Aorta (tissue), 5 donors: ENCODE data around the gene RASSF4. TPM values are rescaled to one million over a fixed set of nuclear protein-coding genes. Genes with fewer than 3 reads are reported as not detected.

Source experiments
- ATAC-seq: fragments of 200-7000 bp; cut with Tn5 transposase; one replicate; pipeline ENCODE4 v1.9.1; 2022; ENCODE audit warnings: moderate library complexity; ENCODE audit not compliant: low FRiP score
- DNase-seq, 2 donors: peaks; one replicate each; pipeline ENCODE4 v3.0.0-alpha.2; 2020
- H3K27ac ChIP-seq, 2 donors: one replicate each; pipeline ENCODE4 v1.5.1; 2013; ENCODE audit warnings: low read length in 2 of 2, mild to moderate bottlenecking in 2 of 2, moderate library complexity in 2 of 2, control low read depth in 1 of 2, inconsistent platforms in 1 of 2, low read depth in 1 of 2
- H3K27me3 ChIP-seq, 2 donors: one replicate each; pipeline ENCODE4 v1.6.1; 2013; ENCODE audit warnings: control low read depth in 1 of 2, low read length in 1 of 2, mild to moderate bottlenecking in 1 of 2, moderate library complexity in 1 of 2; ENCODE audit not compliant: insufficient read depth in 2 of 2, control insufficient read depth in 1 of 2
- H3K36me3 ChIP-seq, 2 donors: one replicate each; pipeline ENCODE4 v1.6.1; 2013; ENCODE audit warnings: control low read depth in 1 of 2, low read length in 1 of 2, mild to moderate bottlenecking in 1 of 2; ENCODE audit not compliant: insufficient read depth in 2 of 2, control insufficient read depth in 1 of 2
- H3K4me1 ChIP-seq, 2 donors: one replicate each; pipeline ENCODE4 v1.6.1; 2013; ENCODE audit warnings: low read length in 2 of 2, control low read depth in 1 of 2, mild to moderate bottlenecking in 1 of 2, moderate library complexity in 1 of 2; ENCODE audit not compliant: insufficient read depth in 2 of 2, control insufficient read depth in 1 of 2
- H3K4me3 ChIP-seq, 2 donors: one replicate each; pipeline ENCODE4 v1.5.1; 2013; ENCODE audit warnings: low read length in 2 of 2, control low read depth in 1 of 2, mild to moderate bottlenecking in 1 of 2
- H3K9me3 ChIP-seq: one replicate; pipeline ENCODE4 v1.6.1; 2013; ENCODE audit warnings: mild to moderate bottlenecking, low read length; ENCODE audit not compliant: control insufficient read depth
- WGBS, 2 donors: extraction: QIAGEN DNeasy Blood & Tissue Kit; methylation state at CpG; one replicate each; pipeline ENCODE4 v1.1.7; 2013; 5-methylcytosine and 5-hydroxymethylcytosine counted together
- intact Hi-C, 2 donors: fragments of 100-400 bp; cut with DNase I; formaldehyde crosslinking; loops; one replicate each; pipeline versions ENCODE4 v1.14.2 to v1.15.0; 2022
- polyA plus RNA-seq, 2 donors: library from polyadenylated mRNA; stranded (reverse); fragments of 200-250 nt; gene quantifications; one replicate each; pipeline ENCODE4 v1.2.3, GENCODE V29; 2013
- total RNA-seq, 2 donors: library from RNA; stranded (reverse); fragmentation: NEBNext Ultra II Directional; extraction: Animal tissue kit (Norgen Biotek cat#: 25700); gene quantifications; one replicate each; pipeline ENCODE4 v1.2.1, GENCODE V29; 2021
- donor health status: healthy with polysubstance abuse.
- donor health status: Bipolar disorder and iron deficiency.
- donor health status: DM: no; HTN: no; CAD: no.
- donor health status: DM: no; HTN: no; CAD: no.
- donor health status: DM: yes; HTN: yes; CAD: no.

Gene RASSF4
- total and polyA plus RNA-seq, 4 donors = 13.5 to 82.1 (median 29.3) TPM

DNA sequence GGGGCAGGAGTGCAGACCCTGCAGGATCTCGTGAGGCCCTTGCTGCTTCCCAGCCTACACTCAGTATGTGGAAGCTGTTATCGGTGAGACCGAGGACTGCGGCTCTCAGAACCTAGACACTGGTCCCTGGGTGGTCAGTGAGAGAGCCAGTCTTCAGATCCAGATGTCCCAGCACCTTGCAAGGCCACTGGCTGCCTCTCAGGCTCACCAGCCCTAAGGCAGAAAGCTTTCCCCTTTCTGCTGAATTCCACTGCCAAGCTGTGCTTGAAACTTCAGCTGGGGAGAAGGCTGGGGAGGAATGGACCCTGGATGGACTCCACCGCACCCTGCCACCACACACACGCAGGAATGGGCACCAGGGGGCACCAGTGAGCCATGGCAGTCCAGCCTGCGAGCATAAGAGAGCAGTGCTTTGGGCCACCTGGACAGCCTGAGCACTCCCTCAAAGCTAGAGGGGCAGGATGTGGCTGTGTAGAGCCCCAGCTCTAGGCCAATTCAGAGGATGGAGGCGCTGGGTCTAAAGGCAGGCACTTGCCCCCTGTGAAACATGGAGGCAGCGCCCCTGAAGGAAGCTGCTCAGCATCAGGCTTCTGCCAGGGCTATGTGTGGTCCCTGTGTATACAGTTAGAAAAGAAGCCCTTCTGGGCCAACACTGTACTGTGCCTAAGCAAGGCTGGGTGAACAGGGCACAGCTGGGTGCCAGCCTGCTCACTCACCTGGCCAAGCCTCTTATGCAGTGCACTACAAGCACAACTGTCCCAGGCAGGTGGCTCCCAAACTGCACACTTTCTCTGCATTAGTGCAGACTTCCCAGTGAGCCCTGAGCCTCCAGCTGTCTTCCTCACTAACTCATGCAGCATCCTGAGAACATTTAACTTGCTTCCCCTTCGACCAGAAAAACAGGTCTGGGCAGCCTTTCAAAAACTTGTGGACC, 26.8 kb upstream of the RASSF4 start:
- peaks cover 0 to 3% of the 10 kb centered on the region in 2 donors for H3K4me1 ChIP-seq
- no peaks in the 10 kb centered on the region for H3K27me3 ChIP-seq
- no peaks in the 10 kb centered on the region for H3K36me3 ChIP-seq
- H3K4me3 ChIP-seq = no peak overlapping the region
- intact Hi-C loops = loop anchor here (1.0 to 2.0 kb wide), 2 partner anchors 42 to 43 kb away; no protein-coding TSS in a partner anchor
- no peaks in the 10 kb centered on the region for H3K9me3 ChIP-seq
- WGBS, 2 donors = 48 to 52% methylated on average over 10 of the region's 10 CpGs
- ATAC-seq = peak; percentile 92
- DNase-seq = peak; percentile 93 to 99
- H3K27ac ChIP-seq = no peak overlapping the region

DNA sequence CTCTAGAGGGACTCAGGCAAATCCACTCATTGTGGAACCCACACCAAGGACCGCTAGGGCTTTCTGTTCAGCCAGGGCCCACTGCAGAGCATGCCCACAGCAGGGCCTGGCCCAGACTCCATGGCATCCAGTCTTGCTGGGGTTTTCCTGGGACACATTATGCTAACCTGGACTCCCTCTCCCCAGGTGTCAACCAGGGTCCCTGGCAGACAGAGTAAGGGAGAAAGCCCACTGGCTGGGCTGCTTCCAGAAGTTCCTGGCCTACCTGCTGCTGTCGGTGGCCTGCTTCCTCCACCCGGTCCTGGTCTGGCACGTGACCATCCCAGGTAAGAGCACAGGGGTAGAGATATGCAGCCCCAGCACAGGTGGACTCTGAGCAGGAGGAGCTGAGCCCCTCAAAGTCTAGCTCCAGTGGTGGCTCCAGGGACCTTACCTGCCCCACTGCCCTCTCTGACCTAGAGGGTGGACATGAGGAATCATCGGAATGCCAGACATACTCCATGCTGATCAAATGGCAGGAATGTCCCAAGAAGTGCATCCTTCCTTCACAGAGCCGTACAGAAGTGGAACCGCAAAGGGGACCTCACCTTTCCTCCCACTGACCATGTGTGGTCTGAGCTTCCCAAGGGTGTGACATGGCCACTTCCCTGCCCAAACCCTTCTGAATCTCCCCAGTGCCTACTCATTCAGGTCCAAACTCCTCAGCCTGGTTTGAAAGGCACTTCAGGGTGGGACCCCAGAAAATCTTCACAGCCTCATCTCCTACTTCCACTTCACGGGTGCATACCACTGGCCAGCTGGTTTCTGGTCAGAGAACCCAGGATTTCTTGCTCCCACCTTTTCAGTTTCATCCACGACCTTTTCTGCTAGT, 25.9 kb upstream of the RASSF4 start:
- intact Hi-C loops = loop anchor here in 1 of 2 donors (2.0 kb wide), 1 partner anchor 41 kb away; no protein-coding TSS in a partner anchor
- no peak overlapping the region for H3K4me3 ChIP-seq
- no peaks in the 10 kb centered on the region for H3K36me3 ChIP-seq
- H3K27ac ChIP-seq = no peak overlapping the region
- H3K4me1 ChIP-seq = peaks cover 0 to 3% of the 10 kb centered on the region in 2 donors
- WGBS, 2 donors = 82 to 83% methylated on average over 9 of the region's 9 CpGs
- H3K9me3 ChIP-seq = no peaks in the 10 kb centered on the region
- ATAC-seq (no peak), DNase-seq (no peak)
- H3K27me3 ChIP-seq = no peaks in the 10 kb centered on the region

DNA sequence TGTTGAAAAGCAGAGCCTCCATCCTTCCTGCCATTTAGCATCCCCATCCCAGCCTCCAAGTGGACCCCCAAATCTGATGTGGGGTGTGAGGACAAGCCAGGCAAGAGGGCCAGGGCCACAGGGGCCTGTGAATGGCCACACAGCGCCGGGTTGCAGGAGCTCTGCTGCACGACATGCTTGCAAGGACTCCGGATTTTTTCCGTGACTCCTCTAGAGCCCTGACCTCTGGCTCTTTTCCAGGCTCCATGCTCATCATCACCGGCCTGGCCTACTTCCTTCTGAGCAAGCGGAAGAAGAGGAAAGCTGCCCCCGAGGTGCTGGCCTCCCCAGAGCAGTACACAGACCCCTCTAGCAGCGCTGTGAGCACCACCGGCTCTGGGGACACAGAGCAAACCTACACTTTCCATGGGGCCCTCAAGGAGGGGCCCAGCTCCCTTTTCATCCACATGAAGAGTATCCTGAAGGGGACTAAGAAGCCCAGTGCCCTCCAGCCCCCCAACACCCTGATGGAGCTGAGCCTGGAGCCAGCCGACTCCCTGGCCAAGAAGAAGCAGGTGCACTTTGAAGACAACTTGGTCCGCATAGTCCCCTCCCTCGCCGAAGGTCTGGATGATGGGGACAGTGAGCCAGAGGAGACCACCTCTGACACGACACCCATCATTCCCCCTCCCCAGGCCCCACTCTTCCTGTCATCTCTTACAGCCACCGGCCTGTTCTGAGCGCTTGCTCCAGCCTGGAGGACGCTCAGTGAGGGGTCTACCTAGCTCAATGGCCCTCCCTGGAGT, 25.0 kb upstream of the RASSF4 start:
- Histone ChIP-seq H3K27me3 (no peaks in the 10 kb centered on the region), H3K27ac (peak overlapping the region in 1 of 2 donors; percentile 92), H3K36me3 (no peaks in the 10 kb centered on the region), H3K4me3 (no peak overlapping the region), H3K4me1 (peaks cover 0 to 3% of the 10 kb centered on the region in 2 donors), H3K9me3 (no peaks in the 10 kb centered on the region)
- DNase-seq = peak in 1 of 2 donors; percentile 66
- intact Hi-C loops = no loop called here
- WGBS, 2 donors = 87 to 92% methylated on average over 18 of the region's 18 CpGs
- ATAC-seq = no peak

DNA sequence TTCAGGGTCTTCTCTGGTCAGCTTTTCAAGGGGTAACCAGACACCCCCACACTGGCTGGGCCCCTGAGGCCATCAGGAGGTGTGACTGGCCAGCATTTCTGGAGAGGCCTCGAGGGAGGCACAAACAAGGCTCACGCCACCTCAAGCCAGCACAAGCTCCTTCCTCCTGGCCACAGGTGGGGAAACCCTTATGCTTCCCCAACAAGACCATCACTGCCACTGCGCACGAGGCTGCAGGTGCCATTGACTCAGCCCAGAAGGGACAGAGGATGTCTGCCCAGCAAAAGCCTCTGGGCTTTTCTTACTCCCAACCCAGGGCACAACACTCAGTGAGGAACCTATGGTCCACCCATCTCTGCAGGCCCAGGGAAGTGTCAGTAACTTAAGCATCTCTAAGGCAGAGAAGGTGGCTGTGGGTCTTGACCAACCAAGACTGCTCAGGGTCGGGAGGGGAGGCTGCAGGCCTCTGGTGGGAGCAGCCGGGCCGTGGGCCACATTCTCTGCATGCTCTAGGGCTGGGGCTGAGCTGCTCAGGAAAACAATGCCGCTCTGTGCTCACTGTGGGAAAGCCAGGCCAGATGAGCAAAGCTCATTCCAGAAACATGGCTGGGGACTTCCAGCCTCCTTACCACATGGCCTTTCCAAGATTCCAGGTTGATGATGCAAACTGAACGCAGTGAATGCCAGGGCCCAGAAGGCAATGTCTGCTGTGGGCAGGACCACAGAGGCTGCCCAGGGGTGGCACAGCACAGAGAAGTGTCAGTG, 24.2 kb upstream of the RASSF4 start:
- Histone ChIP-seq H3K4me1 (peaks cover 0 to 3% of the 10 kb centered on the region in 2 donors), H3K36me3 (no peaks in the 10 kb centered on the region), H3K9me3 (no peaks in the 10 kb centered on the region), H3K27ac (peak overlapping the region in 1 of 2 donors; percentile 92), H3K4me3 (no peak overlapping the region), H3K27me3 (no peaks in the 10 kb centered on the region)
- peak; percentile 77 for DNase-seq
- 43 to 44% methylated on average over 9 of the region's 9 CpGs for WGBS, 2 donors
- intact Hi-C loops = no loop called here
- peak; percentile 58 for ATAC-seq

DNA sequence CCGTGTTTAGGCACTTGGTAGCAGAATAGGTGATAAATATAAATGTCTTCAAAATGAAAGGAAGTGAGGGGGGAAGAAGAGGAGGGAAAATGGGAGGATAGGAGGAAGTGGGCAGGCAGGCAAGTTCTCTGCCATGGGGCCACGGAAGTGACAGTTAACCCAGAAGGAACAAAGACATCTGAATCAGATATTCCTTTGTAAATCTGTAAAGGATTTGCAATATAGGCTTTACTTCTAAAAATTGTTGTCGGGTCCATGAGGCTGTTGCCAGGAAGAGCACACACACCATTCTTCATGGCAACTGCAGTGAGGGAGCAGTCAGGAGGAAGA, 23.7 kb upstream of the RASSF4 start:
- ATAC-seq (no peak), DNase-seq (no peak)
- H3K4me3 ChIP-seq = no peak overlapping the region
- intact Hi-C loops = no loop called here
- WGBS, 2 donors = 20 to 41% methylated on average over 3 of the region's 3 CpGs
- H3K27me3 ChIP-seq = no peaks in the 10 kb centered on the region
- H3K9me3 ChIP-seq = peaks cover 2% of the 10 kb centered on the region
- H3K27ac ChIP-seq = peak overlapping the region in 1 of 2 donors; percentile 92
- no peaks in the 10 kb centered on the region for H3K36me3 ChIP-seq
- H3K4me1 ChIP-seq = peaks cover 0 to 3% of the 10 kb centered on the region in 2 donors

DNA sequence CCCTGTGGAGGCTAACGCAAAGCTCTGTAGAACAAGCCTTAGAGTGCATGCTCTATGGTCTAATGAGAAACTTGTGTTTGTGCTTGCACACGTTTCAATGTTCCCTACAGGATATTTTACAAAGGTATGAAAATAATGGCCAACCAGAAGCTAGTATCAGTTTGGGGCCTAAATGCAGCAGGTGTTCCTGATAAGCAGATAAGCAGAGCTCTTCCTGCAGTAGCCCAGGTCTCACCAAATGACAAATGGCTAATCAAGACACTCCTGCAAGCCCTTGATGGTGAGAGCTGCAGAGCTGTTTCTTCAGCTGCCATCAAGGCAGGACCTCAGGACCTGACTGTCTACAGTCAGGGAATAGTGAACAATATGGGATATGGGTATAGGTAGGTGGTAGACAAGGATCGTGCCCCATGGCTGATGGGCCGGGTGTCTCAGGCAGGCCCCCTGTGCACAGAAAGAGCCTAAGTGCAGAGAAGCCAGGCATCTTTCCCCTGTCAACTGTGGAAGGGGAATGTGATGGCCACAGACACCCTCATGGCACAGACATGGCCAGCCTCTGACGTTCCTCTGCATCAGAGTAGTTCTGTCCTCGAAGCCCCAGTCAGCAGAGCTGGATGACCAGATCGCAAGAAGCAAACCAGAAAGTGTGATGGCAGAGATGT, 23.2 kb upstream of the RASSF4 start:
- WGBS, 2 donors = 86 to 92% methylated on average over 7 of the region's 7 CpGs
- Histone ChIP-seq H3K4me3 (no peak overlapping the region), H3K27me3 (no peaks in the 10 kb centered on the region), H3K27ac (peak overlapping the region in 1 of 2 donors; percentile 92), H3K4me1 (peaks cover 0 to 3% of the 10 kb centered on the region in 2 donors), H3K36me3 (no peaks in the 10 kb centered on the region), H3K9me3 (peaks cover 2% of the 10 kb centered on the region)
- DNase-seq = no peak
- intact Hi-C loops = no loop called here
- no peak for ATAC-seq

DNA sequence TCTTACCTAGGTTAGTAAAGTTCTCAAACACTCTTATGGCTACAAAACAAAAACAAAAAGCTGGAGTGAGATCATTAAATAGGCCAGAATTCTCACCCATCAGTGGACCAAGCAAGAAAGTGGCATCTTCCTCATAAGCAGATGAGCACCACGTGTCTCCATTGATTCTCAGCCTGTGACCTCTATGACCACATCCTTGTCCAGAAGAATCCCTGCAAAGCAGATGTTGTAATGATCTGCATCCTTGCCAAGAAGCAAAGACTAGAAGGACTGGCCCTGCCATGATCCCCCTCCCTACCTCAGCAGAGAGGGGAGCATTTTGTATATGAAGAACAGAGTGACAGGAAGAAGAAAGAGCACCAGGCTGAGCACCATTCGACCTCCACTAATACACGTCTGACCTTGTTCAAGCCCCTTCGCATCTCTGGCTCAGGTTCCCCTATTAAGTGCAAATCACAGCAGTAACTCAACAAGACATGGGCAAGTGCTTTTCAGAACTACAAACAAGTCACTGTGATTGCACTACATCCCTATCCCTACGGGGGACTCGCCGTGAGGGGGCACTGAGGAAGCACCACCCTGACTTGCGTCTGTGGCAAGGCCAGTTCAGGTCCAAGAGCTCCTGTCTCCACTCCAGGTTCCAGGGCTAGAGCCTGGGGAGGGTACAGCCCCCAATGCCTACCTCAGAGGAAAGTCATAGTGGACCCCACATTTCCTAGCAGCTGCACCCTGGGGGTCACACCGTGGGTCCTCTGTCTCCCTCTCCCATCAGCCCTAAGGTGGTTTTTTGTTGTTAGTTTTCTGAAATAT, 22.2 kb upstream of the RASSF4 start:
- Histone ChIP-seq H3K9me3 (peaks cover 2% of the 10 kb centered on the region), H3K36me3 (no peaks in the 10 kb centered on the region), H3K27ac (no peak overlapping the region), H3K27me3 (no peaks in the 10 kb centered on the region), H3K4me3 (no peak overlapping the region), H3K4me1 (peaks cover 0 to 3% of the 10 kb centered on the region in 2 donors)
- intact Hi-C loops = no loop called here
- 89 to 94% methylated on average over 9 of the region's 9 CpGs for WGBS, 2 donors
- DNase-seq = peak in 1 of 2 donors; percentile 12
- no peak for ATAC-seq
